ENCODE results near the gene FNDC3A.
"Not testable (repeated sequence)": the region's sequence is repeated elsewhere in the genome, so short reads cannot be mapped to it uniquely, and the experiment has no call there.

The FNDC3A gene

GRCh38 chr13:49157955-49158584 lies 182.4 kb downstream of the FNDC3A start:
- DNase-seq (ENCODE audit: low spot score): not testable (repeated sequence)

- DNase-seq (ENCODE audit: low spot score): not testable (repeated sequence)
Measured at GRCh38 chr13:49163162-49163561, 187.4 kb downstream of the FNDC3A start.

GRCh38 chr13:49164712-49165111 lies 189.0 kb downstream of the FNDC3A start:
- no peak for DNase-seq (ENCODE audit: low spot score)

- no peak for DNase-seq (ENCODE audit: low spot score)
Measured at GRCh38 chr13:49165798-49166752, 190.4 kb downstream of the FNDC3A start.

GRCh38 chr13:49171359-49171758 lies 195.6 kb downstream of the FNDC3A start:
- no peak for DNase-seq (ENCODE audit: low spot score)

GRCh38 chr13:49183672-49184325 lies 208.1 kb downstream of the FNDC3A start:
- no peak for DNase-seq (ENCODE audit: low spot score)

- no peak for DNase-seq (ENCODE audit: low spot score)
Measured at GRCh38 chr13:49184621-49185020, 208.9 kb downstream of the FNDC3A start.

- DNase-seq (ENCODE audit: low spot score): no peak
Measured at GRCh38 chr13:49185264-49185663, 209.6 kb downstream of the FNDC3A start.

GRCh38 chr13:49190901-49191300 lies 215.2 kb downstream of the FNDC3A start:
- DNase-seq (ENCODE audit: low spot score): no peak

GRCh38 chr13:49206641-49207040 lies 230.9 kb downstream of the FNDC3A start:
- DNase-seq (ENCODE audit: low spot score): no peak

GRCh38 chr13:49208619-49209018 lies 232.9 kb downstream of the FNDC3A start:
- DNase-seq (ENCODE audit: low spot score): no peak

GRCh38 chr13:49210114-49210513 lies 234.4 kb downstream of the FNDC3A start:
- DNase-seq (ENCODE audit: low spot score): no peak

- no peak for DNase-seq (ENCODE audit: low spot score)
Measured at GRCh38 chr13:49210669-49211068, 235.0 kb downstream of the FNDC3A start.

- no peak for DNase-seq (ENCODE audit: low spot score)
Measured at GRCh38 chr13:49213539-49213938, 237.8 kb downstream of the FNDC3A start.

GRCh38 chr13:49213997-49214916 lies 238.5 kb downstream of the FNDC3A start:
- no peak for DNase-seq (ENCODE audit: low spot score)

GRCh38 chr13:49214917-49215376 lies 239.2 kb downstream of the FNDC3A start:
- DNase-seq (ENCODE audit: low spot score): no peak

- DNase-seq (ENCODE audit: low spot score): no peak
Measured at GRCh38 chr13:49216334-49216733, 240.6 kb downstream of the FNDC3A start.

GRCh38 chr13:49217962-49218492 lies 242.3 kb downstream of the FNDC3A start:
- DNase-seq (ENCODE audit: low spot score): no peak

- DNase-seq (ENCODE audit: low spot score): no peak
Measured at GRCh38 chr13:49218493-49219051, 242.9 kb downstream of the FNDC3A start.

- DNase-seq (ENCODE audit: low spot score): no peak
Measured at GRCh38 chr13:49219647-49220035, 243.9 kb downstream of the FNDC3A start.

Data from left forelimb (tissue), 1 donor.